ENCODE results near the gene GNAZ.

GNAZ gene

GRCh38 chr22:23109079-23109347 is 38.7 kb downstream of the GNAZ start:
- no peak for DNase-seq

GRCh38 chr22:23109441-23109978 is 39.2 kb downstream of the GNAZ start:
- DNase-seq, result no peak

GRCh38 chr22:23110190-23110921 is 40.0 kb downstream of the GNAZ start:
- no peak for DNase-seq

DNA sequence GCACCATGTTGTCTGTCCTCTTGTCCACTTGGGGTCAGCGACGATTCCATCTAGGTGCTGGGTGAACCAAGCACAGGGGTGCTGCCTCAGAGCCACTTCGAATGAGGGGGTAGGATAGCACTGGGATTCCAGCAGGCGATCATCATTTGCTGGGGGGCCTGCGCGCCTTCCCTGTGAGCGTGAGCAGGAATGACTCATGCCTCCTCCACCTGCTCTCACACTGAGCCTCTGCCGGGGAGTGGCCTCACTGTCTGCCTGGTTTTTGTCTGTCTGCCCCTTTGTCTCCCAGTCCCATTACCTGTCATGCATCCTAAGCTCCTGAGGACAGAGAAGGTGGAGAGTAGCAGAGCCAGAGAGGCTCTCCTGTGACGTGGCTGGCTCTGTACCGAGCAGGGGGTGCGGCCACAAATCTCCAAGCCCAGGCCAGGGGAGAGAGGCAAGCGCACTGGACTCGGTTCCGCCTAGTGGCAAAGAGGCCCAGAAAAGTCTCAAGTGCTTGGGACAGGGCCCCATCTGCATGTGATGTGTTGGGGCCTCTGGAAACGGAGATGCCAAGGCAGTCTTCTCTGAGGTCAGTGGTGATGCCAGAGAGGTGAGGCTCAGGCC is 40.7 kb downstream of the GNAZ start:
- no peak for DNase-seq

- no peak for DNase-seq
Measured at GRCh38 chr22:23112472-23113012, 42.2 kb downstream of the GNAZ start.

GRCh38 chr22:23113067-23113846 is 42.9 kb downstream of the GNAZ start:
- no peak for DNase-seq

DNA sequence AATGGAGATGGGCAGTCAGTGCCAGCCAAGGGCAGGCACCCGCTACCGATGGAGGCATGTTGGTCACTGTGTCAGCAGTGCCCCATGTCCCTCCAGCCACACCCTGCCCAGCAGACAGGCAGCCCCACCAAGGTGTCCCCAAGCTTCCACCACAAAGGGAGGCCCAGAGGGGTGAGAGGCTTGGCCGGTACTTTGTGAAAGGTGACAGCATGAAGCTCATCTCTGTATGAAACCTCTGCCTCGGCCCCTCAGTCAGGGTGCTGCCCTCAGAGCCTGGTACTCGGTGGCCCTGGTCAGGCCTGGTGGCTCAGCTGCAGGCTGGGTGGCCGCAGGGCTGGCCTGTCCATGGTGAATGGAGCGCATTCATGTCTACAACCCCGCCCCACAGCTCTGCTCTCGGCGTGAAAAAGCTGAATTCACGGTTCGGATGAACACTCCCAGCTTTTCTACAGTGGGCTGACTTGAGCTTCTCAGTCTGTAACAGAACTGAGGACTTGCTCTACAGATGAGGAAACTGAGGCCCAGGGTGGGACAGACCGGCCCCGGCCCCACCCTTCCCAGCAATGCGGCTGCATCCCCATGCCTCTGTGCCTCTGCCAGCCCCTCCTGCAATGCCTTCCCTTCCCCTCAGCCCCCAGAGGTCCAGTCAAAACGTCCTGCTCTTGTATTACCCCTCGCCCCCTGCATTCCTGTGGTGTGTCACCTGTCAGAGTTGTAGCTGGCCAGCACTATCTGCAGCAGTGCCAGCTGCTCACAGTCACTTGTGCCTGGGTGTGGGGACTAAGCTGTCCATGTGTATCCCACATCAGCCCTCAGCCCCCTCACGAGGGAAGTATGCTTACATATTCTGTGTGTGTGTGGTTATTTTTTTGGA is 43.8 kb downstream of the GNAZ start:
- no peak for DNase-seq

DNA sequence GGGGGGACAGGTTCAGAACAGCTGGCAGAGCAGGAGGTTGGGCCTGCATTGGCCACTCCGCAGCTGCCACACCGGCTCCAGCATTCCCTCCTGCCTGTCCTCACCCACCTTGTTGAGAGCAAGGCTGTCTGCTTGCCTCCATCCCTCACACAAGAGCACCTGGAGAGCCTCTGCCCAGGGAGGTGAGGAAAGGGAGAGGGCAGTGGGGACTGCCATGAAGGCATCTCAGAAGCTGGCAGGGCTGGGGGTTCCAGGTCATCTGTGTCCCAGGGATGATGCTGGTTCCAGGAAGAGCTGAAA is 44.4 kb downstream of the GNAZ start:
- DNase-seq, result no peak

DNA sequence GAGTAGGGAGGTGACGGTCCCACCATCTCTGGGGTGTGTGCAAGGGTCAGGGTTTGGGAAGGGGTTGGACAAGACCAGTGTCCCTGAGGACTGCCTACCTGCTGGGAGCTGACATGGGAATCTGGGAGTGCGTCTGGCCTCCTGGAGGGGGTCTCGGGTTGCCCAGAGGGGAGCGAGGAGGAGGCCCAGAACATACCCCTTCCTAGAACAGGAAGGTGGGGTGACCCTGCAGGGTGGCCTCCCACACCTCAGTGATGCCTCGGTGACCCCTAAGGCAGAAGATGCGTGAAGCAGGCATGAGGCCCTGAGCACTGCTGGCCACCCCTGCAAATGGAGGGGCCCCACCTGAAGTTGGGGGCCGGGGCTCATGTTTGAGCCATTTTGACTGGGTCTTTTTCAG is 45.0 kb downstream of the GNAZ start:
- no peak for DNase-seq

DNA sequence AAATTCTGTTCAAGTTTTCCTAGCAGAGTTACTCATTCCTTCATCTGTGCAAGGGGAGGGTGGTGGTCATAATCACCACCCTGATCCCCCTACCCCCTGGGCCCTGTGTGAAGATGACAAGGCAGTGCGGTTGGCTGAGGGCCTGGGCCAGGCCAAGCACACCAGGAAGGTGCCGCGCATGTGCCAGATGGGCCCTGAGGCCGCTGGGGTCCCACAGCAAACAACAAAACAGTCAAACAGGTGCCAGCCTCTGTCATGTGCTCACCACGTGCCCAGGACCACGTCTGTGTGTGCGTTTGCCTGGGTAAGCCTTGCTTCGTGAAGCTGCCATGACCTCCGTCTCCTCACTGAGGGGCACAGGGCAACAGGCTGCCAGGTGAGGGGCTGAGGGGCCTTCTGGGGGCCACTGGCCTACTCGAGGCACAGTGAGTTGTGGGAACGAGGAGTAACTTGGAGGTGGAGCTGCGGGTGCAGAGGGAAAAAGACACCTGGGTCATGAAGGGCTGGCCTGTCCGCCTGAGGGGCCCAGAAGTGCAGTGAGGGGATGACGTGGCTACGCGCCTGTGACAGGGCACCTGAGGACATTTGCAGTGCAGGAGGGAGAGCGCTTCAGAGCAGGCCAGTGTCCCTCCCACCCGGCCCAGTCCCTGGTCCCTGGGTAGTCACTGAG is 45.6 kb downstream of the GNAZ start:
- DNase-seq, result no peak

- no peak for DNase-seq
Measured at GRCh38 chr22:23116506-23117263, 46.4 kb downstream of the GNAZ start.

- no peak for DNase-seq
Measured at GRCh38 chr22:23117275-23117674, 47.0 kb downstream of the GNAZ start.

DNA sequence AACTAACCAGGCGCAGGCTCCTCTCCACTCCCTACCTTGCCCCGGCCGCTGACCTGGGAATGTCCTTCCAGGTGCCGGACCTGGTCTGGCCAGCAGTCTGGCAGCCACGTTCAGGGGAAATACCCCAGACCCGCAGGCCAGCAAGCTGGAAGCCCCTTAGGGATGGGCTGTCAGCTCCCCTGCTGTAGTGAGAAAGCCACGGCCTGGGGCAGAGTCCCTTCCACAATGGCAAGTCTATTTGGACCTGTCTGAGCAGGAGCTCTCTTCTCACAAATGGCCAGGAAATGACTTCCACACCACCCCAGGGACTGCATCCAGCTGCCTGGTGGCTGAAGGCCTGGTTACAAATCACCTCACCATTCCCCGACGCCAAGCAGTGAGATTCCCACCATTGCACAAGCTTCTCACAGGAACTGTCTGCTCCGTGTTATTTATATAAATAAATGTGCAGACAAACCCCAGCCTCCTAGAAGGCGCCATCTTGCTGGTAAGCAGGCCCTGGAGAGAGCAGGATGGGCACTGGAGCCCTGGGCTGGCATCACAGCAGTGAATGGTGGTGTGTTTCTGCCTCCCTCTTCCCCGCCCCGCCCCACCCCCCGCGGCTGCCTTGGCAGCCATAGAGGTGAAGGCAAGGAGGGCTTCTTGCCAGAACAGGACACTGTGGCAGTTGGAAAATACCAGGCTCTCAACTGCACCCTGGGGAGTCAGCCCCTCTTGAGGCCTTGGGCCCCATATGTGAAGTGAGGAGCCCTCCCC is 47.8 kb downstream of the GNAZ start:
- no peak for DNase-seq

GRCh38 chr22:23118647-23119493 is 48.6 kb downstream of the GNAZ start:
- no peak for DNase-seq

GRCh38 chr22:23119494-23120414 is 49.4 kb downstream of the GNAZ start:
- DNase-seq, result no peak

DNA sequence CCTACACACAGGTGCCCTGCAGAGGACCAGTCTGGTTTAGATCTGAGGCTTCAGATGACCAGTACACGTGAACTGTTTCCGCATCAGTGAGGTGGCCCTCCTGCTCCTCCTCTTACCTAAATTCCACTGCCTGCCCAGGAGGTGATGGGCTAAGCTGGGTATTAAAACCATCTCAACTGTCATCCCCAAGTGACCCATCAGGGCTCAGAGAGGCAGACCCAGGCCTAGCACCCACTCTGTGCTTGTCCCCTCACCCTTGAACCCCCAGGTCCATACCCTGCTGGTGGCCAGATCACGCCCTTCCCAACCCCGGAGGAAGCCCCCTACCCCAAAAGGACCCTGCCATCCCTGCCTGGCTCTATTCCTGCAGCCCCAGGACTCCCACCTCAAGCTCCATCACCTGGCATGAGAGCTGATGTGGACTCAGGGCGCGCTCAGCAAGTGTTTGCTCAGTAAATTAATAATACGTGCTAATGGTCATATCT is 50.1 kb downstream of the GNAZ start:
- no peak for DNase-seq

DNA sequence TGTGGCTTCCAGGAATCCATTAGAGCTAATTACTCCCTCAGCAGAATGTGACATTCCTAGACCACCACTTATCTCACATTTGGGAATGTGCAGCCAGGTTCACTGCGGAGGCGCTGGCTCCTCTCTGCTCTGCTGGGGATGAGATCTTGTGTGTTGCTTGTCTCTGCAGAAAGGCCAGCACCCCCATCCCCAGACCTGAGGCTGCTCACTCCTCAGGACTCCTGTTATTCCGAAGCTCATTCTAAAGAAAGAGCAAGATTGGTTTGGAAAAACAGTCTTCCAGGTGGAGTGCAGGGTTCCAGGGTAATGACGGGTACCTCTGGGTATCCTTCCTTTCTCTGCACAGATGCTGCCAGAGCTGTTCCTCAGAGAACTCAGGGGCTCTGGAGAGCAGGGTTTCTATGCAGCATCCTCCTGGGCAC is 50.7 kb downstream of the GNAZ start:
- DNase-seq, result no peak

DNA sequence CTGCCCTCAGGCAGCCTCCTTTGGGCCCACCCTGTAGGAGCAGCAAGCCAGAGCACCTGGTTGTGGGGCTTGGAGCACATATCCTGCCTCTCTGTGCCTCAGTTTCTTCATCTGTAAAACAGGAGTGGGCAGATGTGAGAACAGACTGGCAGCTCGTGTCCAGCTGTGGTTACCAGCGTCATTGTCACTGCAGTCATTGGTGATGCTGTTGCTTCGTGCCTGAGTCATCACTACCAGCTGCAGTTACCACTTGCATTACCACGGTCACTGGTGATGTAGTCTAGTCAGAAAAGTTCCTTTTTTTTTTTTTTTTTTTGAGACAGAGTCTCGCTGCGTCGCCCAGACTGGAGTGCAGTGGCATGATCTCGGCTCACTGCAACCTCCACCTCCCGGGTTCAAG is 51.1 kb downstream of the GNAZ start:
- no peak for DNase-seq
